Gastrocnemius medialis (tissue), 4 donors: ENCODE data around the gene FAM83F. TPM values are rescaled to one million over a fixed set of nuclear protein-coding genes. Genes with fewer than 3 reads are reported as not detected.

ENCODE experiments used
- ATAC-seq, 2 donors: fragments of 150-250 bp; one replicate each; pipeline ENCODE4 v1.9.1; 2016
- DNase-seq, 2 donors: peaks; one replicate each; pipeline ENCODE4 v3.0.0-alpha.2; 2019
- H3K27ac ChIP-seq, 4 donors: fragments of 200-600 bp; sonication (generic); 1 replicate in 1 of 4; 2 replicates in 3 of 4; pipeline ENCODE4 v1.5.1; 2016 to 2018; ENCODE audit warnings: mild to moderate bottlenecking in 2 of 4, moderate library complexity in 1 of 4
- H3K27me3 ChIP-seq, 3 donors: fragments of 200-600 bp; sonication (generic) in 2 of 3; 1 replicate in 1 of 3; 2 replicates in 2 of 3; pipeline versions ENCODE4 v1.5.1 to v1.6.0; 2016 to 2019; ENCODE audit warnings: mild to moderate bottlenecking in 1 of 3, moderate library complexity in 1 of 3
- H3K36me3 ChIP-seq, 2 donors: fragments of 200-600 bp; sonication (generic) in 1 of 2; one replicate each; pipeline ENCODE4 v1.5.1; 2017 to 2018
- H3K4me1 ChIP-seq, 2 donors: fragments of 200-600 bp; sonication (generic) in 1 of 2; one replicate each; pipeline ENCODE4 v1.5.1; 2016 to 2017; ENCODE audit warnings: mild to moderate bottlenecking in 2 of 2
- H3K4me3 ChIP-seq, 4 donors: fragments of 200-600 bp; sonication (generic) in 3 of 4; 1 replicate in 1 of 4; 2 replicates in 3 of 4; pipeline ENCODE4 v1.5.1; 2016 to 2019; ENCODE audit warnings: mild to moderate bottlenecking in 2 of 4
- H3K9me3 ChIP-seq, 3 donors: fragments of 200-600 bp; sonication (generic) in 2 of 3; 1 replicate in 1 of 3; 2 replicates in 2 of 3; pipeline ENCODE4 v1.5.1; 2016 to 2019
- CTCF ChIP-seq, 5 experiments: fragments of 450-650 bp in 3 of 5; fragments of 200-600 bp in 2 of 5; sonication (generic) in 2 of 5; IDR thresholded peaks in 4 of 5; conservative IDR thresholded peaks in 1 of 5; 1 replicate in 4 of 5; 2 replicates in 1 of 5; pipeline ENCODE4 v1.5.1; 2016 to 2019; ENCODE audit warnings: antibody characterized with exemption in 5 of 5, mild to moderate bottlenecking in 3 of 5, moderate library complexity in 3 of 5
- POLR2A ChIP-seq, 2 donors: fragments of 450-650 bp; IDR thresholded peaks; one replicate each; pipeline ENCODE4 v1.6.1; 2017; ENCODE audit warnings: antibody characterized with exemption in 2 of 2, mild to moderate bottlenecking in 2 of 2, moderate library complexity in 2 of 2
- in situ Hi-C, 4 donors: fragments of 200-750 bp; cut with MboI; loops; one replicate each; pipeline versions ENCODE4 v1.15.0 to v1.8.0; 2017; ENCODE audit warnings: low sequenced_read_pairs in 4 of 4
- intact Hi-C: fragments of 100-400 bp; cut with DNase I; formaldehyde crosslinking; loops from one replicate; pipeline ENCODE4 v1.15.1; 2023; ENCODE audit warnings: low total_unique reads
- total RNA-seq, 4 donors: library from RNA; depleted of rRNA; stranded (reverse); fragments of >200 nt; gene quantifications; one replicate each; pipeline versions ENCODE4 v1.1.0 to v1.2.3, GENCODE V29; 2016

FAM83F gene
- total RNA-seq, 4 donors from 2014 or later, result 0.02 to 0.15 (median 0.07) TPM; not detected in 1

DNA sequence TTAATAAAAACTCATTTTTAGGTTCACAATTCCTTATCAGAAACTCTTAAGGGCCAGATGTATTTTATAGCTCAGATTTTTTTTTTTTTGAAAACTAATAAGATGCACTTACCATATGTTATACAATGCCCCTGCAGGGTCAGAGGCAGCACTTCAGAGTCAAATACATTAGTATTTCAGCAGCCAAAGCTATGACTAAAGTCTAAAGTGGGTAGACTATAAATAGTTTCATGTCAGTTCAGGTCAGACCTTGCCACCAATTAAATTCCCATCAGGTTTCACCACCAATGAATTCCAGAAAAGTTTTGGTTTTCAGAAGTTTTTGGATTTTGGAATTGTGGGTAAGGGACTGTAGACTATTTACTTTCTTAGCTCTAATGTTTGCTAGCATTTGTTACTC is 75.9 kb downstream of the FAM83F start:
- intact Hi-C loops, result loop anchor here (2.0 kb wide), 1 partner anchor 26 kb away; no protein-coding TSS in a partner anchor
- no peaks in the 10 kb centered on the region for H3K36me3 ChIP-seq
- TF ChIP-seq CTCF (IDR thresholded peaks at IDR 0.05 in 4 of 5, conservative IDR thresholded peaks at IDR 0.05 in 1 of 5) (no peak), POLR2A (IDR thresholded peaks at IDR 0.05) (no peak)
- H3K9me3 ChIP-seq, result no peaks in the 10 kb centered on the region
- H3K27ac ChIP-seq, result peak overlapping the region; percentile 62 to 78 (median 74)
- in situ Hi-C loops, result loop anchor here in 1 of 4 donors (25.0 kb wide), 1 partner anchor 217 kb away; no protein-coding TSS in a partner anchor
- DNase-seq (no peak), ATAC-seq (peak; percentile 89 to 90)
- H3K27me3 ChIP-seq, result no peaks in the 10 kb centered on the region
- peaks cover 50 to 51% of the 10 kb centered on the region in 2 donors for H3K4me1 ChIP-seq
- H3K4me3 ChIP-seq, result no peak overlapping the region

- no peak for TF ChIP-seq CTCF (IDR thresholded peaks at IDR 0.05 in 4 of 5, conservative IDR thresholded peaks at IDR 0.05 in 1 of 5)
- no peak for TF ChIP-seq POLR2A (IDR thresholded peaks at IDR 0.05)
- Histone ChIP-seq H3K36me3 (no peaks in the 10 kb centered on the region), H3K4me1 (peaks cover 43 to 47% of the 10 kb centered on the region in 2 donors), H3K27me3 (no peaks in the 10 kb centered on the region), H3K4me3 (no peak overlapping the region), H3K27ac (peak overlapping the region in 3 of 4 donors; percentile 62 to 78 (median 78)), H3K9me3 (no peaks in the 10 kb centered on the region)
- intact Hi-C loops (loop anchor here (2.0 kb wide), 1 partner anchor 27 kb away; no protein-coding TSS in a partner anchor), in situ Hi-C loops (loop anchor here in 1 of 4 donors (25.0 kb wide), 1 partner anchor 216 kb away; no protein-coding TSS in a partner anchor)
- ATAC-seq (no peak), DNase-seq (no peak)
Observed at GRCh38 chr22:40071720-40072119, 77.0 kb downstream of the FAM83F start.

- Histone ChIP-seq H3K9me3 (no peaks in the 10 kb centered on the region), H3K27ac (no peak overlapping the region), H3K27me3 (no peaks in the 10 kb centered on the region), H3K4me3 (no peak overlapping the region), H3K4me1 (peaks cover 26 to 30% of the 10 kb centered on the region in 2 donors), H3K36me3 (no peaks in the 10 kb centered on the region)
- TF ChIP-seq CTCF (IDR thresholded peaks at IDR 0.05 in 4 of 5, conservative IDR thresholded peaks at IDR 0.05 in 1 of 5) (no peak), POLR2A (IDR thresholded peaks at IDR 0.05) (no peak)
- intact Hi-C loops (no loop called here), in situ Hi-C loops (no loop called here)
- no peak for ATAC-seq
- no peak for DNase-seq
Observed at GRCh38 chr22:40076702-40077645, 82.2 kb downstream of the FAM83F start.

GRCh38 chr22:40077646-40078016 is 82.9 kb downstream of the FAM83F start:
- Histone ChIP-seq H3K9me3 (no peaks in the 10 kb centered on the region), H3K4me3 (no peak overlapping the region), H3K4me1 (peaks cover 33 to 34% of the 10 kb centered on the region in 2 donors), H3K27ac (no peak overlapping the region), H3K27me3 (no peaks in the 10 kb centered on the region), H3K36me3 (no peaks in the 10 kb centered on the region)
- intact Hi-C loops (no loop called here), in situ Hi-C loops (no loop called here)
- DNase-seq (no peak), ATAC-seq (no peak)
- TF ChIP-seq CTCF (IDR thresholded peaks at IDR 0.05 in 4 of 5, conservative IDR thresholded peaks at IDR 0.05 in 1 of 5) (no peak), POLR2A (IDR thresholded peaks at IDR 0.05) (no peak)
